NT2/D1 (cell line): Measurements from ENCODE around the gene GDF7.

Experiments
- YY1 ChIP-seq: IDR thresholded peaks from 2 replicates; pipeline ENCODE4 v1.6.1; 2011; ENCODE audit not compliant: insufficient read length, insufficient read depth
- ZNF274 ChIP-seq: IDR thresholded peaks from 2 replicates; pipeline ENCODE4 v1.6.1; 2011; ENCODE audit warnings: mild to moderate bottlenecking, low read depth, low read length

DNA sequence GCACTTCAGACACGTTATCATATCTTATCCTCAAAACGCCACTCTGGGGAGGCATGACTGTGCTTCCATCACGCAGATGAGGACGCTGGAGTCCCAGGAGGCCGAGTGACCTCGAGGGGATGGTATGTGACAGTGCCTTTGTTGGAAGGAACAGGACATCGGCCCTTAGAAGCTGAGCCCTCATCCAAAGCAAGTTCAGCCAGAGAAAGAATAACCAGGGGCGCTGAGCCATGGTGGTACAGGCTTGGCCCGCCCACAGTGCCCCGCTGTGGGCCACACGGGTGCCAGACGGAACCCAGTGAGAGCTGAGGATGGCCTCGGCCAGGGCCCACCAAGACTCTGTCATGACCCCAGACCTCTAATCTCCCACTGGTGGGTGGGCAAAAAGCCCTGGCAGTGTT lies 47.3 kb upstream of the GDF7 start:
- TF ChIP-seq ZNF274 (no peak), YY1 (no peak)
